ENCODE data around the gene NATD1.
"Not testable (repeated sequence)": the region's sequence is repeated elsewhere in the genome, so short reads cannot be mapped to it uniquely, and the experiment has no call there.

NATD1 gene

GRCh38 chr17:21246698-21247097 is 6.5 kb downstream of the NATD1 start:
- no peak for DNase-seq (ENCODE audit: low spot score)

- no peak for DNase-seq (ENCODE audit: low spot score)
Observed at GRCh38 chr17:21245639-21246084, 7.5 kb downstream of the NATD1 start.

- no peak for DNase-seq (ENCODE audit: low spot score)
Observed at GRCh38 chr17:21243516-21244303, 9.5 kb downstream of the NATD1 start.

- no peak for DNase-seq (ENCODE audit: low spot score)
Observed at GRCh38 chr17:21242780-21243515, 10.3 kb downstream of the NATD1 start.

GRCh38 chr17:21242026-21242697 is 11.0 kb downstream of the NATD1 start:
- no peak for DNase-seq (ENCODE audit: low spot score)

GRCh38 chr17:21241564-21241963 is 11.6 kb downstream of the NATD1 start:
- DNase-seq (ENCODE audit: low spot score), result no peak

DNA sequence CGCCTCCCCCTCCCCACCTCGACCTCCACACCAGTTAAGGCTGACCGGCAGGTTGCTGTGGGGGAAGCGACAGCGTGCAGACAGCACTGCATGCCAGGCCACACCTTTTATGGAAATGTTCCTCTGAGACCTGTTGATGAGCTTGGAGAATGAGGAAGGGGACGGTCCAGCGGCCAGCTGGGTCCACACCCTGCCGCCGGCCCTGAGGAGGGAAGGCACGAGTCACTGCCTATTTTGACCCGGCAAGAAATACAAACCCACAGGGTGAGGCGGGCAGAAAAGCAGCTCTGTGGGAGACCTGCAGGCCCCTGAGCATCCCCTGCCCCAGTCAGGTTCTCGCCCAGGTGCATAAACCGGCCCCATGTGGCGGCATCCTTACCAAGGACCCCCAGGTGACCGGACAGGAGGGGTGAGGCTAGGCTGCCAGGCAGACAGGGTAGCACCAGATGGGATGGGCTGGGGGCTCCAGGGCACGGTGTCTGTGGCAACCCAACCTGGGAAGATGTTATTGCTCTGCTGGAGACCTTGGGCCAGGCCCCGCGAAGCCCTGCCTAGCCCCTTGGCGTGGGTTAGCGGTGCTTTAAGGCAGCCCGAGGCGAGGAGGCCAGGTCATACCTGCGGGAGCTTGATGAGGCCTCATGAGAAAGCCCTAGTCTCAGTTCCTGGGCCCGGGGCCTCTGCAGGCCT is 12.7 kb downstream of the NATD1 start:
- DNase-seq (ENCODE audit: low spot score), result no peak

- DNase-seq (ENCODE audit: low spot score), result peak; percentile 39
Observed at GRCh38 chr17:21239680-21240368, 13.4 kb downstream of the NATD1 start.

- no peak for DNase-seq (ENCODE audit: low spot score)
Observed at GRCh38 chr17:21235921-21236320, 17.3 kb downstream of the NATD1 start.

DNA sequence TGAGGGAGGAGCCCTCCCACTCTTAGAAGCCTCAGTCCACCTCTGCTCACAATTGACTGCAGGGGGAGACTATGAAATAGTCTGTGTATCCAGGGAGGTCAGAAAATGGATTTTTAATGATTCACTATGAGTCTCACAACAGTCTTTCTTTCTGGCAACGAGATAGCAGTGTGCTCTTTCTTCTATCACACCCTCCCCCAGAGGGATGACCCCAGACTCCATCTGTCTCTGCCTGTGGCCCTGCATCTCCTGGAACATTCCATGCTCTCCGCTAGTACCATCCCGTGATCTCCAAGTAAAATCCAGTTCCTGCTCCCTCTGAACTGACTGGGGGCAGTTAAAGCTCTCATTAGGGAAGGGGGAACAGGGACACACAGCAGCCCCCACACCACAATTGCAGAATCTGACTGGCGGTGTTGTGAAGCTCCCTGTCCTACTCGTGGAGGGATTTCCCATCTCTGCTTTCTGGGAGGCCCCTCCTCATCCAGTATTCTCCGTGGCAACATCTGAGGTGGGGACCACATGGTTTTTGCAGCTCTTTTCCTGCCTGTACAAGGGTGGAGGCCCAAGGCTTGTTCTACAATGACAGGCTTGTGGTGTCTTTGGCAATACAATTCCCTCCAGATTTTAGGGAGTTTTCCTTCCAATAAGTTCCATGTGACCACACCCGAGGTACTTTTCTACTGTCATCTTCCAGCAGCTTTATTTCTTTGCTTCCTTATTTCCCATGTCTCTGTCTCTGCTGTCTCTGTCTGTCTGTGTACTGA is 19.4 kb downstream of the NATD1 start:
- no peak for DNase-seq (ENCODE audit: low spot score)

DNA sequence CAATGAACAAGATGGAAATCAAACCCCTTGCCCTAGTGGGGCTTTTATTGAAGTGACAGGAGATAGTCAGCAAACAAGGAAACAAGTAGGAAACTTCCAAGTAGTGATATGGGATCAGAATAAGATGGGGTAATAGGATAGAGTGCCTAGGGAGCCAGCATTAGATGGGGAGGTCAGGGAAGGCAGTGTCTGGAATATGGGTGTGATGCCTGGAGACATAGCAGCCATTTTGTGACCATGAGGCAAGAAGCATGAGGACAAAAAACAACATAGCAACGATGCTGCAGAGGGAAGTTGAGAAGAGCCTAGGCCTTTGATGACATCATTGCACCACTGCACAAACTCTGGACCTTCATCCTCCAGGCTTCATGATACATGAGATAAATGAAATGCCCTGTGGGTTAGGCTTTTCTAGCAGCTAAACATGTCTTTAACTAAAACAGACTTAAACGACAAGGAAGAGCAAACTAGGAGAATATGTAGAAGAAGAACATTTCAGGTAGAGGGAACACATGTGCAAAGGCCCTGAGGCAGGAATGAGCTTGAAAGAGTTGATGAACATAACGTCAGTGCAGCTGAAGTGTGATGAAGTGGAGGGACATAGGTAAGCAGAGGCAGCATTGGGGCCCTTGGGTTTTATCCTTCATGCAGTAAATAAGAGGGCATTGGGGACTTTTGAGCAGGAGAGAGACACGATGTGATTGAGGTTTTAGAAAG is 21.0 kb downstream of the NATD1 start:
- DNase-seq (ENCODE audit: low spot score), result no peak

GRCh38 chr17:21231533-21231932 is 21.7 kb downstream of the NATD1 start:
- DNase-seq (ENCODE audit: low spot score), result no peak

DNA sequence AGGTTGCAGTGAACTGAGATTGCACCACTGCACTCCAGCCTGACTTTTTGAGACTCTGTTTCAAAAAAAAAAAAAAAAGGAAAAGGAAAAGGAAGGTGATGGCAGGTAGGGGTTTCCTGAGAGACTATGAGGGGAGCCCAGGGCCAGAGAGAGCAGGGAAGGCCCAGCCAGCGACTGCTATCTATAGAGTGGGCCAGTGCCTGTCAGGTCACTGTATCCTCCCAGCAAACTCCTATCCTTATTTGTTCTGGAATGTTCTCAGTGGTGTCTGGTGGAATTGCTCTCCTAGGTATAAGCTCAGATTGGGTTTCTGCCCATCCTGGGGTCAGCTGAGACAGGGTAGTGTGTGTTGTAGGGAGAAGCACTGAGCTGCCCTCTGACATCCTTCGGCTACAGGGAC is 24.4 kb downstream of the NATD1 start:
- no peak for DNase-seq (ENCODE audit: low spot score)

GRCh38 chr17:21228111-21228510 is 25.1 kb downstream of the NATD1 start:
- no peak for DNase-seq (ENCODE audit: low spot score)

DNA sequence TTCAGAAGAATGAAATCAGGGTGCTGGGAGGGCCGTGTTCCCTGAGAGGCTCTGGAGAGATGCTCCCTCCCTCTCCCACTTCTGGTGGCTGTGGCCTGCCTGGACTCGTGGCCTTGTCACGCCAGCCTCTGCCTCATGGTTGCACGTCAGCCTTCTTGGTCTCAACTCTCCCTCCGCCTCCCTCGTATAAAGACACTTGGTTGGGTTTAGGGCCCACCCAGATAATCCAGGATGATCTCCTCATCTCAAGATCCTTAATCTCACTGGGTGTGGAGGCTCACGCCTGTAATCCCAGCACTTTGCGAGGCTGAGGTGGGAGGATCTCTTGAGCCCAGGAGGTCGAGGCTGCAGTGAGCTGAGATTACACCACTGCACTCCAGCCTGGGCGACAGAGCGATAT is 25.9 kb downstream of the NATD1 start:
- DNase-seq (ENCODE audit: low spot score), result not testable (repeated sequence)

- DNase-seq (ENCODE audit: low spot score), result no peak
Observed at GRCh38 chr17:21223086-21223485, 30.1 kb downstream of the NATD1 start.

- no peak for DNase-seq (ENCODE audit: low spot score)
Observed at GRCh38 chr17:21218831-21219380, 34.3 kb downstream of the NATD1 start.

DNA sequence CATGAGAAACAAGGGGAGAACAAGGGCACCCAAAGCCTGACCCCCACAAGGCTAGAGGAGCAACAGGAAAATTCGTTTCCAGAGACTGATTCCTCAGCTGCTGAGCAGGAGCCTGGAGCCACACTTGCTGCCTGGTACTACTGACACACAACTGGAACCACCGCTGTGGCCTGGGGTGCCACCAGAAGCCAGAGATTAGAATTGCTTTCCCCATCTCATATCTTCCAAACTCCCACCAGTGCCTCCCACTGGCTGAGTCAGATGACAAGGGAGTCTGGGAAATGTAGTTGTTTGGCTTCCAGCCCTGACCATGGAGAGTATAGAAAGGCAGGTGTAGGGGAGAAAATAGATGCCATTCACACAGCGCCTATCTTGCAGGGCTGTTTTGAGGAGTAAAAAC is 35.1 kb downstream of the NATD1 start:
- DNase-seq (ENCODE audit: low spot score), result no peak

DNA sequence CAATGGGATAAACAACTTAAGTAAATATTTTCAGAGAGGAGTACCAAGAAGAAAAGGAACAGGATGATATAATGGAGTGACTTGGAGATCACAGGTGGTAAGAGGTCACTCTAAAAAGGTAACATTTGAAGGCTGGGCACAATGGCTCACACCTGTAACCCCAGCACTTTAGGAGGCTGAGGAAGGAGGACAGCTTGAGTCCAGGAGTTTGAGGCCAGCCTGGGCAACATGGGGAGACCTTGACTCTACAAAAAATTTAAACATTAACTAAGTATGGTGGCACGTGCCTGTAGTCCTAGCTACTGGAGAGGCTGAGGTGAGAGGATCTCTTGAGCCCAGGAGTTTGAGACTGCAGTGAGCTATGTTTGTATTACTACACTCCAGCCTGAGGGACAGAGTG is 35.9 kb downstream of the NATD1 start:
- DNase-seq (ENCODE audit: low spot score), result no peak

DNA sequence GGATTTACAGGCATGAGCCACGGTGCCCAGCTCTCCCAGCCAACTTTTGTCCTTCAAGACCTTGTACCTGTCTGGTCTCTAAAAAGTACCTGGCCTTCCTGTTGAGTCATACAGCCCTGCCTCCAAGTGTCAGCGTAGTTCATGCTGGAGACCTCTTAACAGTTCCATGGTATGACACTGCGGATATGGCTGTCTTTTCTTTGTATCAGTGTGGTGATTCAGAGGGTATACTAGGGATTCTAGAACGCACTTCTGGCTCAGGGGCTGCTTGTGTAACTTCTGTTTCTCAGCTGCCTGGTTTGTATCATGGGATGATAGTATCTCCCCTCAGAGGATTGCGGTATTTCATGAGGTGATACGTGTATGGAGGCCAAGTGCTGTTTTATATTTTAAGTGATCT is 37.3 kb downstream of the NATD1 start:
- no peak for DNase-seq (ENCODE audit: low spot score)
